ENCODE results near the gene CEP95.

- TF ChIP-seq CTCF (IDR thresholded peaks at IDR 0.05) (no peak), POLR2A (IDR thresholded peaks at IDR 0.05) (no peak)
Measured at GRCh38 chr17:64491994-64492393, 14.8 kb upstream of the CEP95 start.
